ENCODE measurements around the gene GRIK1.

- no peak for TF ChIP-seq CTCF (IDR thresholded peaks at IDR 0.05; ENCODE audit: low read depth, low read length, poor library complexity, severe bottlenecking)
- TF ChIP-seq EZH2phosphoT487 (IDR thresholded peaks at IDR 0.05; ENCODE audit: borderline replicate concordance, low read length): no peak
Measured at GRCh38 chr21:29676395-29676794, 263.4 kb downstream of the GRIK1 start.

Measured in DOHH2 (cell line).